Activated T-cell treated with anti-CD3 and anti-CD28 coated beads for 24 hours (primary cell): ENCODE data around the gene SLC6A11.

Experiments used
- DNase-seq: peaks from one replicate; pipeline ENCODE4 v3.0.0-alpha.2; 2020; ENCODE audit warnings: low read depth

Gene SLC6A11

DNA sequence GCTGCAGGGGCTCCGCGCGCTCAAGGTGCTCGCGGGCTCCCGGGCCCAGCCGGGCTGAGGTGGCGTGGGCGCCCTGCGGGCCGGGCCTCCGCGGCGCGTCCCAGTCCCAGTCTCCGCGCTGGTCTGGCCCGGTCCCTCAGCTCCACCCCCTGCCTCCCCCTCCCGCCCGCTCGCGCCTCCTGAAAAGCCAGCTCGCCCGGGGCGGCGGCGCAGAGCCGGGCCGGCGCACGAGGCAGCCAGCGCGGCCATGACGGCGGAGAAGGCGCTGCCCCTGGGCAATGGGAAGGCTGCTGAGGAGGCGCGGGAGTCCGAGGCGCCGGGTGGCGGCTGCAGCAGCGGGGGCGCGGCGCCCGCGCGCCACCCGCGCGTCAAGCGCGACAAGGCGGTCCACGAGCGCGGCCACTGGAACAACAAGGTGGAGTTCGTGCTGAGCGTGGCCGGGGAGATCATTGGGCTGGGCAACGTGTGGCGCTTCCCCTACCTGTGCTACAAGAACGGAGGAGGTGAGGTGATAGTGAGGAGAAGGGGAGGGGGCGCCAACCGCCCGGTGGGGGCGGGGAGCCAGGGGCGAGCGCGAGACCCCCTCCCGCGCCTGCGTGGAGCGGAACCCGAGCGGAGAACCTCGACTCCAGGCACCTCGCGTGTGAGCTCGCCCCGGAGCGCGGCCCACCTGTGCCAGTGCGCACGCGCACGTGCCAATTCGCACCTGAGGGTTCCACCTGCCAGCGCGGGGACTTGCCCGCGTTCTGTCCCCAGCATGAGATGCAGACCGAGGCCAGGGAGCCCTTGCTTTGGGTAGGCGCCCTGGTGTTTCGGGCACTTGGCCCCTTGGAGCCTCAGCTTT, at the start of gene SLC6A11:
Gene SLC6A11 (plus strand): TSS at position 210 of the 844 bp plus-strand sequence. CDS start 38 bp downstream, at position 248.
- DNase-seq = no peak

- no peak for DNase-seq
These were observed 47.2 kb upstream of the SLC6A11 start for GRCh38 chr3:10768708-10769394.

GRCh38 chr3:10770547-10770946, 45.5 kb upstream of the SLC6A11 start:
- DNase-seq = no peak

DNA sequence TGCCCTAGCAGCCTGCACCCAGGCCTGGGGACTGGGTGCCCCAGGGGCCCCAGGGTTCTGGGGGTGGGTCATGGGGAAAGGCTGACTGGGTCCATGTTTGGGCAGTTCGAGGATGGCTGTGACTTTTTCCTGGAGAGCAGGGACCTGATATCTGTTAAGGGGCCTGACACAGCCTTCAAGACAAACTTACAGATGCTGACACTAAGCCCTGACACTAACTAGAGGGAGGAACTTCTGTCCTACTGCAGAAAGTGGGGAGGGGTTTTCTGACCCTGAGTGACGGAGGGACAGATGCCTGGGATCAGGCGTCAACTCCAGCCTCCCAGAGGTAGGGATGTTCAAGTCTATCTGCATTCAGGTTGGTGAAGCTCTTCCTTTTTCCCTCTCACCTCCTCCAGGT, 45.0 kb upstream of the SLC6A11 start:
- DNase-seq = no peak

DNA sequence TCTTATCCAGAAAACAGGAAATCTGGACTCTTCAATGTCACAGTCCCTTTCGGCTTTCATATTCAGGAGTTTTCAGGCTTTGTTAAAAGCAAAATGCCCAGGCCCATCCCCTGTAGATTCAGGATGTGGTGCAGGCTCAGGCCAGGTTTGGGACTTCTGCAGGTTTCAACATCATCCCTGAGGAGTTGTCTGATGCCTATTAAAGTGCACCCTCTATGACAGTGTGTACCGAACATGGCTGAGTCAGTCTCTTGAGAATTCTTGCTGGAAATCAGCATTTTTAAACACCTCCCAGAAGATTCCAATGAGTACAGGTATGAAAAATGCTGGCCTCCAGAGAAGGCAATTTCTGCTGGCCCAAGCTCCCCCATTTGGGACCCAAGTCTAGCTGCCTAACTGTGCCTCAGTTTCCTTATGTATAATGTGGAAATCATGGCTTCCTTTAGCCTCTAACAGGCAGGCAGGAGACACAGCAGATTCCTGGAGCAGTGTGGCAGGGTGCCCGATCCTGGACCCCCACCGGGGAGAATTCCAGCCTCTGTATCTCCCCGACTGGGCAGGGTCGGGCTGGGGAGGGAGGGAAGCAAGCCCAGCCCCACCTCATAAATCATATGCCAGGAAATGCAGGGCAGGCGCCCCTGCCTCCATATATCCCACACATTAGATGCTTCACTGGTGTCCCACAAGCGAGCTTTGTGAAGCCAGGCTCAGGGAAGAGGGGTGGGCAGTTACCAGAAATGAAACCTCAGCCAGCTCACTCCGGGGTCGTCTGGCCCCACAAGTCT, 44.4 kb upstream of the SLC6A11 start:
- no peak for DNase-seq

GRCh38 chr3:10772271-10773161, 43.5 kb upstream of the SLC6A11 start:
- DNase-seq = no peak

- no peak for DNase-seq
These were observed 41.8 kb upstream of the SLC6A11 start for GRCh38 chr3:10774129-10774670.

DNA sequence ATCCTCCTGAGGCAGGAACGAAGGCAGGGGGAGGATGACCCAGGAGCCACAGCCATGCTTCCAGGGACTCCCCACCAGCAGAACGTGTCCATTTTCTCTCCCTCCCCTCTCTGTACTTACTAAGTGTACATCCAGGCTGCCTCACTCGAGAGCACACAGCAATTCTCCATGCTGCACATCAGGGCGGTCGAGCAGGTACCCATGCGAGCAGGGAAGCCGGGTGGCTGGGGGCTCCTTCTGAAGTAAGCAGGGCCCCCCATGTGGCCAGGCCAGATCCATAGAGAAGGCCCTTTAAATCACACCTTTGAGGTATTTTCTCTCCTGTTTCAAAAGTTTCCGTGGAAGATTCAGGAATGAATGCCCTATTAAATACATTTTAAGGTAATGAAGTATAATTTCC, 41.2 kb upstream of the SLC6A11 start:
- no peak for DNase-seq

GRCh38 chr3:10775259-10775658, 40.8 kb upstream of the SLC6A11 start:
- DNase-seq = no peak

GRCh38 chr3:10775828-10776227, 40.2 kb upstream of the SLC6A11 start:
- DNase-seq = no peak

DNA sequence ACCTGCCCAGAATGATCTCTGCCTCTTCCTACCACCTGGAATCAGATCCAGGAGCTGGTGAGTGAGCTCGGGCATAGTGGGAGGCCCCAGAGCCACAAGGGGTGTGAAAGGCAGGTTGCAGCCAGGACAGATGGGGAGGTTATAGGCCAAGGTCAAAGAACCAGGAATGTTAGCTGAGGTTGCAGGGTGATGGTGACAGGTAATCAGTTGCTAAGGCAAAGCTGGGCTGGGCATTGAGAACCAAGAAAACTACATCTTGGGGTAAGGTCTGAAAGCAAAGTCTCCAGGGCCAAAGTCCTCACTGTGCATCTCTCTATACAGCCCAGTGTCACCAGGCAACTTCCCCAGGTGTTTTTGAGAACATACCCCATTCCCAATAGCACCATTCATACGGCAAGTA, 38.4 kb upstream of the SLC6A11 start:
- no peak for DNase-seq

DNA sequence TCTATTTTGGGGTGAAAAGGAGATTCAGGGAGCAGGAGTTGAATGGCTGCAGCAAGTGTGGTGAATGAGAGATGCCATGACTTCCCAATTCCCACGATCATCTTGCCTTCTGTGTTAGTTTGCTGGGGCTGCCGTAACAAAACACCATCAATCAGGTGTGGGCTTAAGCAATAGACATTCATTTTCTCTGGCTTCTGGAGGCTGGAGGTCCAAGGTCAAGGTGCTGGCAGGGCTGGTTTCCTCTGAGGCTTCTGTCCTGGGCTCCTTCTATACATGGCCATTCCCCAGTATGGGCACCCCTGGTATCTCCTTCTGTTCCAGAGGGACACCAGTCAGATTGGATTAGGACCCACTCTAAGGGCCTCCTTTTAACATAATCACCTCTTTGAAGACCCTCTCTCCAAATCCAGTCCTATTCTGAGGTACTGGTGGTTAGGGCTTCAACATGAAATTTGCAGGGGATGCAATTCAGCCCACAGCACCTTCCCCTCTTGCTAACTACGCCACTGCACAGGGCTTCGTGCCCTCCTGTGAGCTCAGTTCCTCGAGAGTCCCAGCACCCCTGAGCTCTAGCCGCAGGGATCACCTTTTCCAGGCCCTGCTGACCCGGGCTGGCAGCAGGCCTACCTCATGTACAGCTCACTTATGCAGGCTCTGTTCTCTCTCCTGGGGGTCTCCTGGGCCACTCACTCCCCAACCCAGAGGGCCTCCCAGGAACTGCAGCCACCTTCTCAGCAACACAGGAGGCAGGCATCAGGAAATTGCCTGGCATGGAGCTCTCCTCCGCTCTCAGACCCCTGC, 37.3 kb upstream of the SLC6A11 start:
- DNase-seq = no peak

DNA sequence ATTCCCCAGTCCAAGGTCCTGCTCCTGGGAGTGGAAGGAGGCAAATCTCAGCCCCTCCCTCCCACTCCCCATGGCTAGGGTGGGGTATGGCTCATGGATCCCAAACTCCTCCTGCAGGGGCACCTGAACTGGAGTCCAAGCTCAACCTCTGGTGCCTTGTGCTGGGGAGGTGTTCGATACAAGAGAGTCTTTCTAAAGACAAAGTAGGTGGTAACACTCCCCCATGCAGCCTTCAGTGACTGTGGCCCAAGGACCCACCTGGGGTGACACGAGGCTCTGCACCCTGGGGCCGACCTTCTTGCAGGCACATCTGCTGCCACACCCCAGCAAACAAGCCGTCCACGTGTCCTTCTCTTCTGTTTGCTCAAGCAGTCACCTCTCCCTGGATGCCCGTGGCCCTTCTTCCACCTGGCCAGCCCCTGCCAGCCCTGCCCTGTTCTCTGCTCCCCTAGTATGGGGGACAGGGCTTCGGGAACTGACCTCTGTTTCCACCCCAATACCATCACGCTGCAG, 36.7 kb upstream of the SLC6A11 start:
- no peak for DNase-seq

GRCh38 chr3:10780243-10780642, 35.8 kb upstream of the SLC6A11 start:
- no peak for DNase-seq

- no peak for DNase-seq
These were observed 35.1 kb upstream of the SLC6A11 start for GRCh38 chr3:10780922-10781321.

DNA sequence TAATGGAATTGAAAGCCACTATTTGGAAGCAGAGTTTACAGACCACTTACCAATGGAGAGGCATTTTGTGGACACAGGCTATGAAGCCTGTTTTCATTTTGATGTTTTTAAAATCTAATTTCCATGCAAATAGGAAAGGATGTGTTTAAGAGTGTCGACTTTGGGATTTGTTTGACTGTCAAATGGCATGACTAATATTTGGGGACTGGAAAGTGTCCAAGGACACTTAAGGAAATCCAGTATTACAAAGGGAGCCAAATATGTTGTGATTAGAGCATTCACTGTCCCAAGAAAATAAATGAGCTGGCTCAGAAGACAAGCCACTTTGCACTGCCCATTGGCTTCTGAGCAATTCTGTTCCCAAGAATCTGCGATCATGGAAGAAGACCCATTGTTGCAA, 34.0 kb upstream of the SLC6A11 start:
- no peak for DNase-seq

GRCh38 chr3:10783360-10784351, 32.4 kb upstream of the SLC6A11 start:
- DNase-seq = peak; percentile 8

DNA sequence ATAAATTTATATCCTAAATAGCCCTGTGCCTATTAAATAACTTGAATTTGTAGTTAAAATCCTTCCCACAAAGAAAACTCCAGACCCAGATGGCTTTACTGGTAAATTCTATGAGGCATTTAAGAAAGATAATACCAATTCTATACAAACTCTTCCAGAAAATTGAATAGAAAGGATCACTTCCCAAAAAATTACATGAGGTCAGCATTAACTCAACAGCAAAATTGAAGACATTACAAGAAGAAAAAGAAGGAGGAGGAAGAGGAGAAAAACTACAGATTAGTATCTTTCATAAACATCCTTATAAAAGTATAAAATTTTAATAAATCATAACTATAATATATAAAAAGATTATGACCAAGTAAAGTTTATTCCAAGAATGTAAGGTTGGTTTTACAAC, 29.4 kb upstream of the SLC6A11 start:
- no peak for DNase-seq

GRCh38 chr3:10788451-10788850, 27.6 kb upstream of the SLC6A11 start:
- no peak for DNase-seq
